ENCODE measurements around the gene CFHR3. TPM values are rescaled to one million over a fixed set of nuclear protein-coding genes. Genes with fewer than 3 reads are reported as not detected.
"Not testable (repeated sequence)": the region's sequence is repeated elsewhere in the genome, so short reads cannot be mapped to it uniquely, and the experiment has no call there.

Gene CFHR3
- total and polyA plus RNA-seq, 10 donors: 0.08 to 0.80 (median 0.67) TPM; not detected in 3

GRCh38 chr1:196734460-196734859 lies 40.2 kb upstream of the CFHR3 start:
- DNase-seq: no peak
- Histone ChIP-seq H3K4me3 (no peak overlapping the region), H3K9me3 (peaks cover 0 to 40% (median 17%) of the 10 kb centered on the region in 8 donors), H3K4me1 (no peaks in the 10 kb centered on the region), H3K36me3 (peaks cover 0 to 12% (median 0%) of the 10 kb centered on the region in 6 donors), H3K27ac (no peak overlapping the region), H3K27me3 (replicated peaks in 1 of 7) (no peaks in the 10 kb centered on the region)
- WGBS, 5 donors: 73 to 84% (median 81%) methylated on average over 2 of the region's 2 CpGs
- TF ChIP-seq POLR2A (IDR thresholded peaks at IDR 0.05): no peak
- no peak for TF ChIP-seq CTCF (IDR thresholded peaks at IDR 0.05 in 8 of 11, conservative IDR thresholded peaks at IDR 0.05 in 3 of 11)
- no peak for TF ChIP-seq POLR2AphosphoS5 (IDR thresholded peaks at IDR 0.05)
- intact Hi-C loops (cut with DNase I; ENCODE audit: low total_unique reads): no loop called here

- TF ChIP-seq CTCF (IDR thresholded peaks at IDR 0.05 in 8 of 11, conservative IDR thresholded peaks at IDR 0.05 in 3 of 11): no peak
- no peak for TF ChIP-seq POLR2AphosphoS5 (IDR thresholded peaks at IDR 0.05)
- TF ChIP-seq POLR2A (IDR thresholded peaks at IDR 0.05): no peak
- Histone ChIP-seq H3K27me3 (replicated peaks in 1 of 7) (no peaks in the 10 kb centered on the region), H3K4me1 (no peaks in the 10 kb centered on the region), H3K27ac (no peak overlapping the region), H3K36me3 (peaks cover 0 to 12% (median 0%) of the 10 kb centered on the region in 6 donors), H3K9me3 (peaks cover 0 to 28% (median 25%) of the 10 kb centered on the region in 8 donors), H3K4me3 (no peak overlapping the region)
- DNase-seq: peak; percentile 32
- intact Hi-C loops (cut with DNase I; ENCODE audit: low total_unique reads): no loop called here
Measured at GRCh38 chr1:196738730-196739129, 35.9 kb upstream of the CFHR3 start.

DNA sequence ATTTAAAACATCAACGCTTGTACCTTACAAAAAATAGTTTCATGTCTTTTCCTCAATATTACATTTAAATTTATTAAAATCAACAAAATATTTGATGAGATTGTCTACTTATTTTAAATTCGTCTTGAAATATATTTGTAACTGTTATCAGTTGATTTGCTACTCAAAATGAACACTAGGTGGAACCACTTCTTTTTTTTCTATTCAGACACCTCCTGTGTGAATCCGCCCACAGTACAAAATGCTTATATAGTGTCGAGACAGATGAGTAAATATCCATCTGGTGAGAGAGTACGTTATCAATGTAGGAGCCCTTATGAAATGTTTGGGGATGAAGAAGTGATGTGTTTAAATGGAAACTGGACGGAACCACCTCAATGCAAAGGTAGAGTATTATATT lies 31.4 kb upstream of the CFHR3 start:
- 54 to 74% (median 68%) methylated on average over 6 of the region's 6 CpGs for WGBS, 5 donors
- H3K27ac ChIP-seq; DNase-seq; intact Hi-C loops (cut with DNase I; ENCODE audit: low total_unique reads); H3K27me3 ChIP-seq (replicated peaks in 1 of 7); H3K4me3 ChIP-seq; H3K4me1 ChIP-seq: not testable (repeated sequence)
- Histone ChIP-seq H3K9me3 (peaks cover 0 to 23% (median 19%) of the 10 kb centered on the region in 8 donors), H3K36me3 (peaks cover 0 to 11% (median 0%) of the 10 kb centered on the region in 6 donors)

DNA sequence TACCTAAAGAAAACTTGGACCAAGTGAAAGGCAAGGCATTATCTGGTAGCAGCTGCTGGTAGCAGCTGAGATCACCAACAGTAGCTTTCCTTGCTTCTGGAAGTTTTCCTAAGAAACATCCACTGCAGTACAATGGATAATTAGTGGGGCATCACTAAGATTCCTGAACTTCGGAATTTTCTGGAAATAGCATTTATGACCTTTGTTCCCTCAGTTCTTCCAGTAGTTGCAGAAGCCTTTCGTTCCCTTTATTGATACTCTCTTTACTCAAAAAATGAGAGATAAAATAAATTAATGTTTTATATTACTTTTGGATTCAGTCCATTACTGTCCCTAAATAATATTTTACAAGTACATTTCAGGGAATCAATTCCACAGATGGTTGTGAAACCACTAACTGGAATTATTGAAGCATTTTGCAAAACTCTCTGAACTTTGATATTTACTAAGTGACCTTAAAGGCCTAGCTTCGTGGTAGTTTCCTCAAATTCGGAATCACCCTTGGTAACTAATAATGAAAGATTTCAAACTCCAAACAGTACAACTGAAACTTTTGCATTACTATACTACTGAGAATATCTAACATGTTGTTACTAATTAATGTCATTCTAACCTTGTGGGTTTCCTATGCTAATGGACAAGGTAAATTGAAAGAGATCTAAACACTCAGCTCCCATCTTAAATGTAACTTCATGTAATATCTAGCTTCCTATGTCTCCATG lies 9.5 kb upstream of the CFHR3 start:
- H3K4me1 ChIP-seq; H3K27me3 ChIP-seq (replicated peaks in 1 of 7); H3K36me3 ChIP-seq; H3K4me3 ChIP-seq; intact Hi-C loops (cut with DNase I; ENCODE audit: low total_unique reads); H3K9me3 ChIP-seq; DNase-seq; H3K27ac ChIP-seq: not testable (repeated sequence)
- 63 to 78% (median 69%) methylated on average over 4 of the region's 4 CpGs for WGBS, 5 donors

DNA sequence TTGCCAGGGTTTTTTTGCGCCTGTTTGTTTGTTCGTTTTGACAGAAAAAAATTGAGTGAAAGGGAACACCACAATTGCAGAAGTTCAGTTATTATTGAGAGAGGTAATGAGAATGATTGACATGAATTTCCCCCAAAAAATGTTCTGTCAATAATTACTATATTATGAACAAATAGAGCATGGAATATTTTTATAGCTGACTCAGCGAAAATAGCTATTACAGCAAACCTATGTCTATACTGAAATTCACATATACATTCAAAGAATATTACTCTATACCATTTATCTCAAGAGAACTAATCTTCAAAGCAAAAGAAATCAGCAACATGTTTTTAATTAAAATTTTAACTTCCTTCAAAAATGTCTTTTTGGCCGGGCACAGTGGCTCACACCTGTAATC lies 4.8 kb upstream of the CFHR3 start:
- H3K4me3 ChIP-seq; DNase-seq; H3K27ac ChIP-seq; H3K36me3 ChIP-seq; H3K9me3 ChIP-seq; H3K4me1 ChIP-seq; H3K27me3 ChIP-seq (replicated peaks in 1 of 7); intact Hi-C loops (cut with DNase I; ENCODE audit: low total_unique reads): not testable (repeated sequence)
- 82 to 92% (median 92%) methylated on average over 4 of the region's 4 CpGs for WGBS, 5 donors

GRCh38 chr1:196773713-196774112 lies 927 bp upstream of the CFHR3 start:
- no peak overlapping the region for H3K27ac ChIP-seq
- no peaks in the 10 kb centered on the region for H3K4me1 ChIP-seq
- intact Hi-C loops (cut with DNase I; ENCODE audit: low total_unique reads): no loop called here
- DNase-seq: no peak
- no peaks in the 10 kb centered on the region for H3K9me3 ChIP-seq
- no peak overlapping the region for H3K4me3 ChIP-seq
- H3K27me3 ChIP-seq (replicated peaks in 1 of 7): no peaks in the 10 kb centered on the region
- H3K36me3 ChIP-seq: no peaks in the 10 kb centered on the region
- TF ChIP-seq POLR2AphosphoS5 (IDR thresholded peaks at IDR 0.05): no peak
- TF ChIP-seq POLR2A (IDR thresholded peaks at IDR 0.05): no peak
- no peak for TF ChIP-seq CTCF (IDR thresholded peaks at IDR 0.05 in 8 of 11, conservative IDR thresholded peaks at IDR 0.05 in 3 of 11)
- 86 to 100% (median 94%) methylated on average over 1 of the region's 1 CpG for WGBS, 5 donors
